Daoy (cell line): ENCODE measurements around the gene RHOXF2. TPM values are rescaled to one million over a fixed set of nuclear protein-coding genes. Genes with fewer than 3 reads are reported as not detected.
"Not testable (repeated sequence)": the region's sequence is repeated elsewhere in the genome, so short reads cannot be mapped to it uniquely, and the experiment has no call there.

Source experiments
- DNase-seq: peaks from one replicate; pipeline ENCODE4 v3.0.0-alpha.2; 2015; ENCODE audit warnings: low read depth
- total RNA-seq: library from RNA; depleted of rRNA; stranded (reverse); fragments of >200 nt; shearing (Covaris generic); gene quantifications from 2 replicates; pipeline ENCODE4 v1.2.3, GENCODE V29; 2014; rRNA removed

Gene RHOXF2
- total RNA-seq, result not detected in 2 replicates

- DNase-seq, result not testable (repeated sequence)
Observed at GRCh38 chrX:120158313-120158712, at the start of gene RHOXF2. Gene RHOXF2 (plus strand): TSS chrX:120158613. CDS start chrX:120158751, 138 bp downstream.

- DNase-seq, result no peak
Observed at GRCh38 chrX:120109378-120109777, 49.0 kb upstream of the RHOXF2 start.

GRCh38 chrX:120111611-120112010 is 46.8 kb upstream of the RHOXF2 start:
- DNase-seq, result no peak

GRCh38 chrX:120115438-120115963 is 42.9 kb upstream of the RHOXF2 start, which contains the start of gene RHOXF1:
Gene RHOXF1 (minus strand): TSS chrX:120115913. CDS start chrX:120115862, 51 bp downstream.
- DNase-seq, result no peak

- peak; percentile 34 for DNase-seq
Observed at GRCh38 chrX:120120223-120120622, 38.2 kb upstream of the RHOXF2 start.

- peak; percentile 29 for DNase-seq
Observed at GRCh38 chrX:120125444-120125843, 33.0 kb upstream of the RHOXF2 start.

- not testable (repeated sequence) for DNase-seq
Observed at GRCh38 chrX:120128306-120128846, 30.0 kb upstream of the RHOXF2 start.

- DNase-seq, result no peak
Observed at GRCh38 chrX:120136128-120136527, 22.3 kb upstream of the RHOXF2 start.

GRCh38 chrX:120136840-120137239 is 21.6 kb upstream of the RHOXF2 start:
- no peak for DNase-seq

- DNase-seq, result no peak
Observed at GRCh38 chrX:120137439-120137838, 21.0 kb upstream of the RHOXF2 start.

- DNase-seq, result no peak
Observed at GRCh38 chrX:120140293-120140981, 18.0 kb upstream of the RHOXF2 start.

GRCh38 chrX:120144178-120144844 is 14.1 kb upstream of the RHOXF2 start:
- no peak for DNase-seq

- DNase-seq, result no peak
Observed at GRCh38 chrX:120145295-120145925, 13.0 kb upstream of the RHOXF2 start.

GRCh38 chrX:120146323-120146722 is 12.1 kb upstream of the RHOXF2 start:
- DNase-seq, result not testable (repeated sequence)

GRCh38 chrX:120147537-120147936 is 10.9 kb upstream of the RHOXF2 start:
- no peak for DNase-seq

- not testable (repeated sequence) for DNase-seq
Observed at GRCh38 chrX:120150109-120150744, 8.2 kb upstream of the RHOXF2 start.

- not testable (repeated sequence) for DNase-seq
Observed at GRCh38 chrX:120159086-120159485, 673 bp downstream of the RHOXF2 start.

- not testable (repeated sequence) for DNase-seq
Observed at GRCh38 chrX:120193254-120193653, 34.8 kb downstream of the RHOXF2 start.

GRCh38 chrX:120193720-120194119 is 35.3 kb downstream of the RHOXF2 start:
- not testable (repeated sequence) for DNase-seq

GRCh38 chrX:120195786-120196185 is 37.4 kb downstream of the RHOXF2 start:
- DNase-seq, result not testable (repeated sequence)

GRCh38 chrX:120196626-120197283 is 38.3 kb downstream of the RHOXF2 start:
- not testable (repeated sequence) for DNase-seq
